ENCODE results near the gene RNF8.

DNA sequence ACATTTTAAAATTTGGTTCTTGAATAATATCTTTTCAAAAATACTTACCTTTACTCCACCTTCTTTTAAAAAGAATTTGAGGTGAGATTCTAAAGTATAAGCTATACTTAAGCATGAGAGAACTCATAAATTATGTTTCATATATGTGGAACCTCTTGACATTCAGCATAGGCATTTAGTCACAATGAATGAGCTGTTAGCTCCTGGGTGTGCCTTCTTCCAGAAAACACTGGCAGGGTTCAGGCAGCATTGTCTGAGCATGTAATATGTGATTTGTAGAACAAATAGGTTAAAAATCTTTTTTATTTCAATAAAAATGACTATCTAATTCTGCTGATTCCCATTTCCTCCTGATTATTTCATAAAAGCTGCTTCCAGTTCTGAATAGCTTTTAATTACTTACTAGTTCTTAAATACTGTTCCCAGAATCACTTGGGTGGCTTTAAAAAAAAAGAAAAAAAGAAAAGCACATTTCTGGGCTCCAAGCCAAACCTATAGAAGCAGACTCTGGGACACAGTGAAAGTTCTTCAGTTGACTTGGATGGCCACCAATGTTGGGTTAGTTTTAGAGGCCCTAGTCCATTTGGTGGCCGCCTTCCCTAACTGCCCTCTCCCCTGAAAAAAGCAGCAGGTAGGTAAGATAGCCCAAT is 20.2 kb downstream of the RNF8 start:
- TF ChIP-seq, protein P1, sequence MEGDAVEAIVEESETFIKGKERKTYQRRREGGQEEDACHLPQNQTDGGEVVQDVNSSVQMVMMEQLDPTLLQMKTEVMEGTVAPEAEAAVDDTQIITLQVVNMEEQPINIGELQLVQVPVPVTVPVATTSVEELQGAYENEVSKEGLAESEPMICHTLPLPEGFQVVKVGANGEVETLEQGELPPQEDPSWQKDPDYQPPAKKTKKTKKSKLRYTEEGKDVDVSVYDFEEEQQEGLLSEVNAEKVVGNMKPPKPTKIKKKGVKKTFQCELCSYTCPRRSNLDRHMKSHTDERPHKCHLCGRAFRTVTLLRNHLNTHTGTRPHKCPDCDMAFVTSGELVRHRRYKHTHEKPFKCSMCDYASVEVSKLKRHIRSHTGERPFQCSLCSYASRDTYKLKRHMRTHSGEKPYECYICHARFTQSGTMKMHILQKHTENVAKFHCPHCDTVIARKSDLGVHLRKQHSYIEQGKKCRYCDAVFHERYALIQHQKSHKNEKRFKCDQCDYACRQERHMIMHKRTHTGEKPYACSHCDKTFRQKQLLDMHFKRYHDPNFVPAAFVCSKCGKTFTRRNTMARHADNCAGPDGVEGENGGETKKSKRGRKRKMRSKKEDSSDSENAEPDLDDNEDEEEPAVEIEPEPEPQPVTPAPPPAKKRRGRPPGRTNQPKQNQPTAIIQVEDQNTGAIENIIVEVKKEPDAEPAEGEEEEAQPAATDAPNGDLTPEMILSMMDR (conservative IDR thresholded peaks at IDR 0.05; ENCODE audit: low read depth, low read length) = no peak
- TF ChIP-seq POLR2A (IDR thresholded peaks at IDR 0.05; ENCODE audit: low read depth, low read length) (no peak), MXI1 (IDR thresholded peaks at IDR 0.05; ENCODE audit: borderline replicate concordance, low read depth, low read length) (no peak), BHLHE40 (IDR thresholded peaks at IDR 0.05; ENCODE audit: low read depth, low read length) (no peak)

All from IMR-90 (cell line).